ENCODE data around the gene SLC24A3.

DNA sequence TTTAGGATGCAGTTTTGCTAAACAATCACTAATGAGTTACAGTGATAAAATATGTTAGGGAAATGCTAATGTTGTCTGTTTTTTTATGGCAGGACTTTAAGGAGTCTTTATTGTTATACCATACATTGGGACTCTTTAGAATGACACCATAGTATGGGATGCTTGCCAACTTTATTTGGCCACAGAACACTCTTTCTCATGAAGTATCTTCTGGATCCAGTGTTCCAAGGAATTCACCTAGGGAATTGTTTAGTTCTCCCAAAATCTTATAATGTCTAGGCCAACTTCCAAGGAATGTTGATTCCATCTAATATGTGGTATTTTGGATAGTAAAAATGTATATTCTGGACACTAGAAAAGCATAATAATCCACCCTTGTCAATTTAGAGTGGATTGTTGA is 548.9 kb downstream of the SLC24A3 start:
- TF ChIP-seq POLR2A (IDR thresholded peaks at IDR 0.05) (no peak), CTCF (IDR thresholded peaks at IDR 0.05) (no peak)
